Measurements from ENCODE around the gene COL28A1.

COL28A1 gene

DNA sequence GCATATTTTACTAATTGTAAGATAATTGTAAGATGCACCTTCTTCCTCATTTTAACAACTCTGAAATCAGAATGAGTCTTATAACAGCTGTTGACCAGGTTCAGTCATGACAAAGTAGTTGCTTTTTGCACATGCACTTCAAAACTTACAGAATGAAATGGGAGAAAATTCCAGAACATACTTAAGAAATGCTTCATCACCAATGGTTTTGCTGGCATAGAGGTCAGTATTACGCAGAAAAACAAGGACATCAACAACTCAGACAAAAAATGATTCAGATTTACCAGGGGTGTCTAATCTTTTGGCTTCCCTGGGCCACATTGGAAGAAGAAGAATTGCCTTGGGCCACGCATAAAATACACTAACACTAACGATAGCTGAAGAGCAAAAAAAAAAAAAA lies 13.3 kb downstream of the COL28A1 start:
- Mint-ChIP-seq H3K4me1 (ENCODE audit: low read depth in 2 of 2) (no peaks in the 10 kb centered on the region), H3K36me3 (ENCODE audit: insufficient read depth) (no peaks in the 10 kb centered on the region), H3K9me3 (no peaks in the 10 kb centered on the region), H3K27ac (no peak overlapping the region), H3K27me3 (peaks cover 5 to 7% of the 10 kb centered on the region in 2 donors), H3K4me3 (no peak overlapping the region)
- ATAC-seq (replicated peaks) (no peak), DNase-seq (no peak)

DNA sequence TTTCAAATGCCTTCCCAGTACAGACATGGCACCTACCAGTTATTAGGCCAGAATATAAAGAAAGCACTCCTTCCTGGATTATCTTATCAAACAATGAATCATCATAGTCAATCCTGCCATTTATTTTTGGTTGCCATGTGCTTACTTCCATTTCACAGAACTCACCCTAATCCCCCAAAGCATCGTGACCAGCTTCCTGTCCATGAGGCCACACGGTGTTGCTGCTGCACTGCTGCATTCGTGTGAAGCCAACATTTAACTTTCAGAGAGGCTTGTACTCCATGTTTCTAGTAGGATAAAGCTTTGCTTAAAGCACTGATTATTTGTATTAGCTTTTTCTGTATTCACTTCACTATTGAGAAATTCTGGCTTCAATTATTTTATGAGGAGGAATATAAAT lies 14.4 kb downstream of the COL28A1 start:
- H3K4me1 Mint-ChIP-seq (ENCODE audit: low read depth in 2 of 2): no peaks in the 10 kb centered on the region
- ATAC-seq (replicated peaks): no peak
- H3K9me3 Mint-ChIP-seq: no peaks in the 10 kb centered on the region
- no peak overlapping the region for H3K4me3 Mint-ChIP-seq
- no peak for DNase-seq
- no peak overlapping the region for H3K27ac Mint-ChIP-seq
- H3K27me3 Mint-ChIP-seq: no peaks in the 10 kb centered on the region
- H3K36me3 Mint-ChIP-seq (ENCODE audit: insufficient read depth): no peaks in the 10 kb centered on the region

DNA sequence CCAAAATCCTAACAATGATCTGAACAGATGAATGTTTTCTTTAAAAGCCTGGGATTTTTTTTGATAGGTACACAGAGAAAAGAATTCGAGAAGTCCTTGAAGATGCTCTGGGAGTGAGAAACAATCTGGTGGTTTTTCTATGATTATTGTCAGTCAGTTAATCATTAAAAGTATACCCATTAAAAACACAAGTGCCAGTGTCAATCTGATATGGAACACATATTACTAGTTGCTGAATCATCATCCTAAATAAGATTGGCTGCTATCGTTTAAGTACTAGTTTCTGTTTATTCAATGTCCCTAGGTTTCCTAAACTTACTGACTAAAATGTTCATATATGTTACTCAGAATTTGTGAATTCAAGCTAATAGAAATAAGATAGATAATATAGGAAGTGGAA lies 16.1 kb downstream of the COL28A1 start:
- no peak for ATAC-seq (replicated peaks)
- no peaks in the 10 kb centered on the region for H3K27me3 Mint-ChIP-seq

DNA sequence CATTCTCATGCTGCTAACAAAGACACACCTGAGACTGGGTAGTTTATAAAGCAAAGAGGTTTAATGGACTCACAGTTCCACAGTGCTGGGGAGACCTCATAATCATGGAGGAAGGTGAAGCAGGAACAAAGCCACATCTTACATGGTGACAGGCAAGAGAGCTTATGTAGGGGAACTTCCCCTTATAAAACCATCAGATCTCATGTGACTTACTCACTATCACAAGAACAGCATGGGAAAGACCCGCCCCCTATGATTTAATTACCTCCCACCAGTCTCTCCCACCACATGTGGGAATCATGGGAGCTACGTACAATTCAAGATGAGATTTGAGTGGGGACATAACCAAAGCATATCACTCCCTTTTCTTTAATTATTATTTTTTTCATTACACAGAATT lies 16.6 kb downstream of the COL28A1 start:
- Mint-ChIP-seq H3K4me1 (ENCODE audit: low read depth in 2 of 2) (no peaks in the 10 kb centered on the region), H3K4me3 (no peak overlapping the region), H3K36me3 (ENCODE audit: insufficient read depth) (no peaks in the 10 kb centered on the region), H3K27ac (no peak overlapping the region), H3K27me3 (no peaks in the 10 kb centered on the region), H3K9me3 (no peaks in the 10 kb centered on the region)
- DNase-seq (no peak), ATAC-seq (replicated peaks) (no peak)

More for the DNA sequence above, 16.1 kb downstream of the COL28A1 start:
- Mint-ChIP-seq H3K4me1 (ENCODE audit: low read depth in 2 of 2) (no peaks in the 10 kb centered on the region), H3K36me3 (ENCODE audit: insufficient read depth) (no peaks in the 10 kb centered on the region), H3K27ac (no peak overlapping the region), H3K9me3 (no peaks in the 10 kb centered on the region), H3K4me3 (no peak overlapping the region)
- no peak for DNase-seq

DNA sequence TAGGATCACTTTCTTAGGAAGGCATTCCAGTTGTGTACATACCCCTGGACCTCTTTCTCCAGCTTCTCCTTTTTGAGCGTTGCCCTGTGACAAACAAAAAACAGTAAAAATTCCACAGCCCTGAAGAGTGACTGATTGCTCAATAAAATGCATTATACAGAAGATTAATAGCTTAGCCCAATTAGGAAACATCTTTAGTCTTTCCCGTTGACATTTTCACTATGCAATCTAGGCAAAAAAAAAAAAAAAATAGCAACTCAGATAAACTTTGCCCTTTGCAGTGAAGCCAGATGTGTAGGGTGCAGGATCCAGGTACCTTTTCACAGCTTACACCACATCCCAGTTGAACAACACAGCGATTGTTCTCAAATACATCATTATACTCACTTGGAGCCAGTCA lies 17.9 kb downstream of the COL28A1 start:
- Mint-ChIP-seq H3K27ac (no peak overlapping the region), H3K9me3 (no peaks in the 10 kb centered on the region), H3K4me1 (ENCODE audit: low read depth in 2 of 2) (no peaks in the 10 kb centered on the region), H3K36me3 (ENCODE audit: insufficient read depth) (no peaks in the 10 kb centered on the region), H3K27me3 (no peaks in the 10 kb centered on the region), H3K4me3 (no peak overlapping the region)
- DNase-seq (no peak), ATAC-seq (replicated peaks) (no peak)

DNA sequence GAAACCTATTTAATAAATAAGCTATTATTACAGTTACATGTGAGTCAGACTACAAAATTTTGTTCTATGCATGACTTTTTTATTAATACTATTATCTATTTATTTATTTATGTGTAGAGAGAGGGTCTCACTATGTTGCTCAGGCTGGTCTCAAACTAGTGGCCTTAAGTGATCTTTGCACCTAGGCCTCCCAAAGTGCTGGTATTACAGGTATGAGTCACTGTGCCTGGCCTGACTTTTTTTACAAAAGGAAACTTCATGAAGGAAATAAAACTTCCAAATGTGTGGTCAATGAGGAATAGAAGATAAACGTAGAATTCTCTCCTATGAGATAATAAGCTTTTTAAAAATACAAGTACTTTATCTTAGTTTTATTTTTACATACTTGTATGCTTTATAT lies 19.0 kb downstream of the COL28A1 start:
- H3K27ac Mint-ChIP-seq: no peak overlapping the region
- H3K27me3 Mint-ChIP-seq: peaks cover 0 to 7% of the 10 kb centered on the region in 2 donors
- no peaks in the 10 kb centered on the region for H3K4me1 Mint-ChIP-seq (ENCODE audit: low read depth in 2 of 2)
- DNase-seq: no peak
- no peak for ATAC-seq (replicated peaks)
- H3K4me3 Mint-ChIP-seq: no peak overlapping the region
- H3K36me3 Mint-ChIP-seq (ENCODE audit: insufficient read depth): no peaks in the 10 kb centered on the region
- no peaks in the 10 kb centered on the region for H3K9me3 Mint-ChIP-seq

DNA sequence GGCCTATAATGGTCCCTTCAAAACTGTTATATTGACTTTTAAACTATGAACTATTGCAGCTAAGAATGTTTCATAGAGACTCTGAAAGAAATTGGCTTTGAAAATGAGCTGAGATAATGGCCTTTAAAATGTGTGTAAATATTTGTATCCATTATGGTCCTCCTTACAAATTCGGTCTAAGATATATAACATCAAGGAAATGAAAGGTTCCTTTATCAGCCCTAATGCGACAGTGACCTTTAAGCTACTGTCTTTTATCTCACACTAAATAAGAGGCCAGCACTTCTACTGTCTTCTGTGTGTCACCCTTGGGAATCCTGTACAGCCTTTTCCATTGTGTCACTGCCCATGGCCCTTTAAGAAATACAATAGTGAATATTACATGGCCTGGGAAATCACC lies 19.5 kb downstream of the COL28A1 start:
- Mint-ChIP-seq H3K9me3 (no peaks in the 10 kb centered on the region), H3K27ac (no peak overlapping the region), H3K27me3 (peaks cover 2 to 10% of the 10 kb centered on the region in 2 donors), H3K4me1 (ENCODE audit: low read depth in 2 of 2) (no peaks in the 10 kb centered on the region), H3K4me3 (no peak overlapping the region), H3K36me3 (ENCODE audit: insufficient read depth) (no peaks in the 10 kb centered on the region)
- DNase-seq (no peak), ATAC-seq (replicated peaks) (no peak)

DNA sequence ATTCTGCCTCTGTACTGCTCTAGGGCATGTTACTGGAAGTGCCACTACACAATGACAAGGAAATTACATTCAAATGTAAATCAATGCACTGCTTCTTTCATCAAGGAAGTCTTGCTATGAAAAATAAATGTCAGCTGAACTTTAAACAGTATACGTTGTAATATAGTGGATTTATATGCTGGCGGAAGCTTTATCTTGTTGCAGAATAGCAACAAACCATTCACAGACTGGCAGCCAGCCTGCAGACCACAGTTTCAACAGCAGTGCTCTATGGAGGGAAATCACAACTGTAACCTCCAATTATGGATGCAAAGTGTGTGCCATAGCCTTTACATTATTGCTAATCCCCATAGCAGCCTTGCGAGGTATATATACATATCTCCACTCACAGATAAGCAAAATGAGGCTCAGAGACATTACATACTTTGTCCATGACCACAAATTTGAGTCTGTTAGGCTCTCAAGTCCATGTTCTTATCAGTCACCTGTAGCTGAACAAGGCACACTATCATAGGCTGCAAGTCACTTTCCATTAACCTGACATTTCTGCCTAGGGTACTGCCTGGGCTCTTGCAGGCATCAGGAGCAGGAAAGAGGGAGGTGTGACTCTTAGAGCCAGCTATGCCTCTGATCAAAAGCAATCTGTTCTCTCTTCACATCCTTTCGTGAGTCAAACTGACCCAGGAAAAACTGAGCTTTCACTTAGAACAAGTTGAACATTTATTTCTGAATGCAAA lies 22.6 kb downstream of the COL28A1 start:
- Mint-ChIP-seq H3K9me3 (no peaks in the 10 kb centered on the region), H3K27ac (no peak overlapping the region), H3K36me3 (ENCODE audit: insufficient read depth) (no peaks in the 10 kb centered on the region), H3K27me3 (peaks cover 5 to 10% of the 10 kb centered on the region in 2 donors), H3K4me1 (ENCODE audit: low read depth in 2 of 2) (no peaks in the 10 kb centered on the region), H3K4me3 (no peak overlapping the region)
- DNase-seq: no peak
- no peak for ATAC-seq (replicated peaks)

DNA sequence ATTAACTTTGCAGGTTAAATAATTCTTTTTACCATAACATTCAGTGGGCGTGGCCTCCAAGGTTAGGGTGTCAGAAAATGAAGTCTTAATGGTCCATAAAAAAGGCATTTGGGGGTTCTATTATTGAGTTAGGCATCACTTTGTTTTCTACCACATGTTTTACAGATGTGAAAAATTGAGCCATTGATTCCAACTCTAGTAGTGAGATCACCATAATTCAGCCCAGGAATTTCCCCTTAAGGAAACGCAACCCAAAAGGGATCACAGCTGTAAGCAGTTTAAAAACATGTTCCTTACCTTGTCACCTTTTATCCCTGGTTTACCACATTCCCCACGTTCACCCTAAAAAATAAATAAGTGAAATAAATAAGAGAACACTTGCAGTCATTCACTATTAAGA lies 24.9 kb downstream of the COL28A1 start:
- Mint-ChIP-seq H3K27ac (no peak overlapping the region), H3K4me1 (ENCODE audit: low read depth in 2 of 2) (no peaks in the 10 kb centered on the region), H3K36me3 (ENCODE audit: insufficient read depth) (no peaks in the 10 kb centered on the region), H3K9me3 (no peaks in the 10 kb centered on the region), H3K27me3 (peaks cover 10% of the 10 kb centered on the region in 2 donors), H3K4me3 (no peak overlapping the region)
- ATAC-seq (replicated peaks) (no peak), DNase-seq (no peak)

DNA sequence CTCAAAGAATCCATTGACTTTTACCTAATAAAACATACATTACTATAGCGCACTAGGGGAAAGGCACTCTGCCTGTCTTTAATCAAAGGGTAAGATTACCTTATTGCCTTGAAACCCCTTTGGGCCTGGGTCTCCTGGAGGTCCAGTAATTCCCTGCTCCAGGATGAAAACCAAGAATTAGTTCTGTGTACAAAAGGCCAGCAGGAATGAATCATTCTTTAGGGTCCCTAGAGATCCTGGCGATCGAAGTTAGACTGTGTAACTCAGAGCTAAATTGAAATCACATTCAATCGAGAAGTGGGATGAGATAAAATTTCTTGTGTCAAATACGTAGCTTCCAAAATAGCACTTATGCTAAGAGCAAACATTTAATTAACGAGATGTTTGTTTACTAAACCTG lies 29.8 kb downstream of the COL28A1 start:
- Mint-ChIP-seq H3K4me1 (ENCODE audit: low read depth in 2 of 2) (no peaks in the 10 kb centered on the region), H3K27me3 (peaks cover 0 to 6% of the 10 kb centered on the region in 2 donors), H3K27ac (no peak overlapping the region), H3K9me3 (no peaks in the 10 kb centered on the region), H3K36me3 (ENCODE audit: insufficient read depth) (no peaks in the 10 kb centered on the region), H3K4me3 (no peak overlapping the region)
- ATAC-seq (replicated peaks): no peak
- DNase-seq: no peak

DNA sequence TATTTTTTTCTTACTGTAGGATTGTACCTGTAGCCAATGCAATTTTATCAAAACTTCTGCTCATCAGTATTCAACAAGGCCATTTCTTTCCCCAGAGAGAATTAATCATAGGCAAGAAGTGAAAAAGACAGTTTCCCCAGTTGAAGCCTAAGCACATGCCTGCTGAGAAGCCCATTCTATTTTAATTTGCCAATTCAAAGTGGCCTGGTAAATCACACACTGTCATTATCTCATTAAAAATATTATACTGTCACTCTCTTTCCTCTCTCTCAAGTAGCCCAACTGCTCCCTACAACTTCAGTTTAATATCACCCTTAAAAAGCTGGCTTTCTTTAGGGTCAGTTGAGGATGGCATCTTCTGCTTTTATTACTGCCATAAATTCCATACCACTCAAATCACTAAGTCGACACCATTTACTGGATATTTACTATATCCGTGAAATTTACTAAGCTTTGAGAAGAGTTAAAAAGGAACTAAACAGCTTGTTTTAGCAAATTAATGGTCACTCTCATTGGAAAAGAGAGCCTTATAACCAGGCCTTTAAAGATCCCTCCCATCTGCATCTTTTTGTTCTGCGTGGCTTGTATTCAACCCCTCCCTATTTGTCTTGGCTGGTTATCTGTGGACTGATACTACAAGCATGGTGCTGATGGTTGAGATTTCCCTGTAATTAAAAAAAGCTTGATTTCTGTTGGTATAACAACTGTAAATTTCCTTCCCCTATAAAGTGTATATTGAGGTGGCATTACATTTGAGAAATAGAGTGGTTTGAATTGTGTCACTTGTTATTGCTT lies 30.6 kb downstream of the COL28A1 start:
- Mint-ChIP-seq H3K27me3 (peaks cover 0 to 11% of the 10 kb centered on the region in 2 donors), H3K4me1 (ENCODE audit: low read depth in 2 of 2) (no peaks in the 10 kb centered on the region), H3K4me3 (no peak overlapping the region), H3K27ac (no peak overlapping the region), H3K9me3 (no peaks in the 10 kb centered on the region), H3K36me3 (ENCODE audit: insufficient read depth) (no peaks in the 10 kb centered on the region)
- no peak for DNase-seq
- no peak for ATAC-seq (replicated peaks)

DNA sequence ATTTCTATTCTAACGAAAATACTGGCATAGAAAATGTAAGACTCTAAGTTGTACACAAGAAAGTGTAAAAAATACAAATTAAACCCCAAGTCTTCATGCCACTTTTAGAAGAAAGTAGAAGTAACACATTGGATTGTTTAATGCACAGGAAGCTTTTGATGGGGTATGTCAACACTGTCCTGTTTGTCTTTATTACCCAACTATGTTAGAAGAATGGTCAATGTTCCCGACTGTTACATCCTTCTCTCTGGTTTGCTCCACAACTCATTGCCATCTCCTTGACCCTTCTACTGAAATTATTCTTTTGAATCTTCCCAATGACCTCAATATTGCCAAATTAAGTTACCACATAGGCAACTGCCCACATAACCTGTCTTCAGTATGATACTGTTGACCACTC lies 35.8 kb downstream of the COL28A1 start:
- Mint-ChIP-seq H3K36me3 (ENCODE audit: insufficient read depth) (no peaks in the 10 kb centered on the region), H3K9me3 (no peaks in the 10 kb centered on the region), H3K27ac (no peak overlapping the region), H3K4me1 (ENCODE audit: low read depth in 2 of 2) (no peaks in the 10 kb centered on the region), H3K27me3 (peaks cover 0 to 15% of the 10 kb centered on the region in 2 donors), H3K4me3 (no peak overlapping the region)
- ATAC-seq (replicated peaks) (no peak), DNase-seq (no peak)

DNA sequence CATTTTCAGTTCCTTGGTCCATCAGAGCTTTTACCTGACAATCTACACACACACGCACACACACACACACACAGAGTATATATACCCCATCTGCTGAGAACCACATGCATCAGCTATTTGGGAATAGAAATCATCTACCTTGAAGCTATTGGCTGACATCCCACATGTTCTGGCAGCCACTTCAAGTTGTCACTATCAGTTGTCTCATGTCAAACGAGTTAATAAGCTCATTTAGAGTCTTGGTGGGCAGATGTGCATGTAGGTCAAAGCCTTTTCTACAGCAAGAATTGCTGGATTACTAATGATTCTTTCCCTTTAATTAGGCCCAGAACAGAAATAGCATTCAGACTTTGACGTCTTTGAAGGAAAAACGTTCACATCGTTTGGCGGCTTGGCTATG lies 36.8 kb downstream of the COL28A1 start:
- Mint-ChIP-seq H3K4me1 (ENCODE audit: low read depth in 2 of 2) (no peaks in the 10 kb centered on the region), H3K27ac (no peak overlapping the region), H3K36me3 (ENCODE audit: insufficient read depth) (no peaks in the 10 kb centered on the region), H3K27me3 (peaks cover 0 to 15% of the 10 kb centered on the region in 2 donors), H3K4me3 (no peak overlapping the region), H3K9me3 (no peaks in the 10 kb centered on the region)
- DNase-seq (no peak), ATAC-seq (replicated peaks) (no peak)

DNA sequence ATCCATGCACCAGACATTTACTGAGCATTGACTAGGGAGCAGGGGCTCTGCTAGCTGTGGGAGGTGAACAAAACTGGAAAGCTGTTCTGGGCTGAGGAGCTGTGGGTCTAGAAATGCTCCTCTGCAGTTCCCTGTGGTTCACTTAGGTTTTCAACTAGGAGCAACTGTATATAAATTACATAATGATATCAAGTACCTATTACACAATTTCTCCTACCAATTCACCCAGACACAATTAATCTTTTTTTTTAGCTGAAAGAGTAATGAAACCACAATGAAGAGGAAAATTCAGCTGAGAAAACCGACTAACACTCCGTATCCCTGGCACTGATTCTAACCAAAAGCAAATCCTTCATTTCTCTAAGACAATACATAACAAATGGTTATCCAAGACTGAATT lies 39.4 kb downstream of the COL28A1 start:
- DNase-seq: no peak
- Mint-ChIP-seq H3K4me3 (no peak overlapping the region), H3K4me1 (ENCODE audit: low read depth in 2 of 2) (no peaks in the 10 kb centered on the region), H3K36me3 (ENCODE audit: insufficient read depth) (no peaks in the 10 kb centered on the region), H3K9me3 (no peaks in the 10 kb centered on the region), H3K27me3 (peaks cover 0 to 15% of the 10 kb centered on the region in 2 donors), H3K27ac (no peak overlapping the region)
- ATAC-seq (replicated peaks): no peak
